Neural cell (in vitro differentiated cells): ENCODE measurements around the gene RABGAP1L. TPM values are rescaled to one million over a fixed set of nuclear protein-coding genes. Genes with fewer than 3 reads are reported as not detected.

Experiments
- H2AFZ ChIP-seq: fragments of 200-600, 300-800 bp; sonication (generic), shearing (Covaris generic); 2 replicates; pipeline ENCODE4 v1.6.0; 2014; ENCODE audit warnings: low read depth, mild to moderate bottlenecking, antibody characterized with exemption, low read length, moderate library complexity
- H3F3A ChIP-seq: fragments of 200-600 bp; shearing (Covaris generic); 2 replicates; pipeline ENCODE4 v1.6.1; 2016; ENCODE audit warnings: mild to moderate bottlenecking, moderate library complexity, mixed read lengths, antibody characterized with exemption, low read length; ENCODE audit not compliant: insufficient read depth, poor library complexity, severe bottlenecking
- H3K27ac ChIP-seq: fragments of 200-600, 300-800 bp; sonication (generic), shearing (Covaris generic); 2 replicates; pipeline ENCODE4 v1.5.1; 2014; ENCODE audit warnings: mild to moderate bottlenecking, low read length, moderate library complexity
- H3K27me3 ChIP-seq: fragments of 300-800, 200-600 bp; sonication (generic), shearing (Covaris generic); 2 replicates; pipeline ENCODE4 v1.6.0; 2014; ENCODE audit warnings: mild to moderate bottlenecking, low read depth, low read length, moderate library complexity; ENCODE audit not compliant: insufficient read depth
- H3K36me3 ChIP-seq: fragments of 300-800, 200-600 bp; sonication (generic), shearing (Covaris generic); 2 replicates; pipeline ENCODE4 v1.5.1; 2014; ENCODE audit warnings: mild to moderate bottlenecking, antibody characterized with exemption, low read length, moderate library complexity; ENCODE audit not compliant: insufficient read depth
- H3K4me2 ChIP-seq: fragments of 300-800, 200-600 bp; sonication (generic), shearing (Covaris generic); 2 replicates; pipeline ENCODE4 v1.6.0; 2014; ENCODE audit warnings: mild to moderate bottlenecking, low read length
- H3K4me3 ChIP-seq: fragments of 300-800, 200-600 bp; sonication (generic), shearing (Covaris generic); 2 replicates; pipeline ENCODE4 v1.5.1; 2014; ENCODE audit warnings: mild to moderate bottlenecking, low read length, moderate library complexity
- H3K79me2 ChIP-seq: fragments of 200-600 bp; shearing (Covaris generic); replicated peaks from 2 replicates; pipeline ENCODE4 v1.6.0; 2014; ENCODE audit warnings: mild to moderate bottlenecking, low read length, moderate library complexity; ENCODE audit not compliant: insufficient read depth
- H3K9ac ChIP-seq: fragments of 300-800, 200-600 bp; sonication (generic), shearing (Covaris generic); 2 replicates; pipeline ENCODE4 v1.6.1; 2016; ENCODE audit warnings: mild to moderate bottlenecking, low read length, mixed read lengths
- H3K9me2 ChIP-seq: fragments of 200-600 bp; shearing (Covaris generic); 2 replicates; pipeline ENCODE4 v1.6.1; 2016; ENCODE audit warnings: mild to moderate bottlenecking, low read length, mixed read lengths; ENCODE audit not compliant: insufficient read depth
- H3K9me3 ChIP-seq: fragments of 200-600, 300-800 bp; sonication (generic), shearing (Covaris generic); 2 replicates; pipeline ENCODE4 v1.6.1; 2016; ENCODE audit warnings: mild to moderate bottlenecking, mixed run types, low read length, moderate library complexity, mixed read lengths
- H4K20me1 ChIP-seq: fragments of 200-600 bp; shearing (Covaris generic); 2 replicates; pipeline ENCODE4 v1.6.1; 2016; ENCODE audit warnings: mild to moderate bottlenecking, mixed run types; ENCODE audit not compliant: insufficient read depth
- CTCF ChIP-seq: fragments of 450-650 bp; IDR thresholded peaks from 2 replicates; pipeline ENCODE4 v1.5.1; 2014; ENCODE audit warnings: antibody characterized with exemption, mild to moderate bottlenecking, moderate library complexity; ENCODE audit not compliant: poor library complexity, severe bottlenecking
- EP300 ChIP-seq: fragments of 450-650 bp; conservative IDR thresholded peaks from 2 replicates; pipeline ENCODE4 v1.6.1; 2014; ENCODE audit warnings: antibody characterized with exemption, mild to moderate bottlenecking, moderate library complexity; ENCODE audit not compliant: poor library complexity, severe bottlenecking
- EZH2 ChIP-seq: fragments of 200-600, 300-800 bp; shearing (Covaris generic), sonication (generic); IDR thresholded peaks from 2 replicates; pipeline ENCODE4 v1.6.1; 2014; ENCODE audit warnings: antibody characterized with exemption, low read length, borderline replicate concordance, mild to moderate bottlenecking; ENCODE audit not compliant: insufficient read depth, poor library complexity, severe bottlenecking
- MXI1 ChIP-seq: fragments of 450-650 bp; conservative IDR thresholded peaks from 2 replicates; pipeline ENCODE4 v1.6.1; 2014; ENCODE audit warnings: antibody characterized with exemption, mild to moderate bottlenecking; ENCODE audit not compliant: poor library complexity, severe bottlenecking
- POLR2AphosphoS5 ChIP-seq: IDR thresholded peaks from 2 replicates; pipeline ENCODE4 v1.6.1; 2012
- RAD21 ChIP-seq: fragments of 450-650 bp; conservative IDR thresholded peaks from 2 replicates; pipeline ENCODE4 v1.6.1; 2014; ENCODE audit warnings: antibody characterized with exemption, mild to moderate bottlenecking, moderate library complexity
- REST ChIP-seq: IDR thresholded peaks from 2 replicates; pipeline ENCODE4 v1.6.1; 2012; ENCODE audit warnings: borderline replicate concordance
- SMC3 ChIP-seq: fragments of 450-650 bp; conservative IDR thresholded peaks from 2 replicates; pipeline ENCODE4 v1.6.1; 2014; ENCODE audit warnings: antibody characterized with exemption, mild to moderate bottlenecking, moderate library complexity; ENCODE audit not compliant: poor library complexity
- TAF1 ChIP-seq: IDR thresholded peaks from 2 replicates; pipeline ENCODE4 v1.6.1; 2012; ENCODE audit warnings: low read depth
- polyA plus RNA-seq: library from polyadenylated mRNA; depleted of rRNA; stranded (reverse); fragments of >200 nt; gene quantifications from 2 replicates; pipeline ENCODE4 v1.2.3, GENCODE V29; 2014

Gene RABGAP1L
- polyA plus RNA-seq, 1 donor from 2014 or later, result 32.2 TPM

- H3K27ac ChIP-seq, result no peak overlapping the region
- H3K79me2 ChIP-seq, result peaks cover 11% of the 10 kb centered on the region
- TF ChIP-seq SMC3, result no peak
- TF ChIP-seq EZH2, result no peak
- H3K9ac ChIP-seq, result no peak overlapping the region
- no peaks in the 10 kb centered on the region for H3K9me2 ChIP-seq
- H2AFZ ChIP-seq, result no peak overlapping the region
- peaks cover 2% of the 10 kb centered on the region for H4K20me1 ChIP-seq
- peaks cover 6% of the 10 kb centered on the region for H3F3A ChIP-seq
- H3K9me3 ChIP-seq, result no peaks in the 10 kb centered on the region
- no peaks in the 10 kb centered on the region for H3K27me3 ChIP-seq
- no peak overlapping the region for H3K4me2 ChIP-seq
- H3K36me3 ChIP-seq, result no peaks in the 10 kb centered on the region
- no peak overlapping the region for H3K4me3 ChIP-seq
These were observed 837.2 kb downstream of the RABGAP1L start for GRCh38 chr1:174996476-174996875.

- Histone ChIP-seq H4K20me1 (peaks cover 3% of the 10 kb centered on the region), H2AFZ (no peak overlapping the region), H3K27me3 (no peaks in the 10 kb centered on the region), H3K9me2 (no peaks in the 10 kb centered on the region), H3K4me3 (no peak overlapping the region), H3K4me2 (no peak overlapping the region), H3K79me2 (peaks cover 17% of the 10 kb centered on the region), H3K9me3 (no peaks in the 10 kb centered on the region), H3K36me3 (no peaks in the 10 kb centered on the region), H3K27ac (no peak overlapping the region), H3F3A (peaks cover 6% of the 10 kb centered on the region), H3K9ac (no peak overlapping the region)
- TF ChIP-seq EZH2 (no peak), MXI1 (no peak), POLR2AphosphoS5 (no peak), TAF1 (no peak), RAD21 (no peak), EP300 (no peak)
These were observed 837.7 kb downstream of the RABGAP1L start for GRCh38 chr1:174997041-174997440.

GRCh38 chr1:174998569-174999215 lies 839.4 kb downstream of the RABGAP1L start:
- Histone ChIP-seq H3F3A (peaks cover 6% of the 10 kb centered on the region), H3K4me2 (peak overlapping the region; percentile 98), H3K79me2 (peaks cover 32% of the 10 kb centered on the region), H3K36me3 (no peaks in the 10 kb centered on the region), H2AFZ (peak overlapping the region; percentile 100), H3K9me3 (no peaks in the 10 kb centered on the region), H3K4me3 (peak overlapping the region; percentile 94), H3K27ac (peak overlapping the region; percentile 99), H3K9me2 (no peaks in the 10 kb centered on the region), H4K20me1 (peaks cover 3% of the 10 kb centered on the region), H3K27me3 (no peaks in the 10 kb centered on the region), H3K9ac (peak overlapping the region; percentile 93)
- peak; percentile 86 for TF ChIP-seq CTCF
- peak; percentile 89 for TF ChIP-seq SMC3
- peak; percentile 75 for TF ChIP-seq RAD21
- no peak for TF ChIP-seq MXI1
- no peak for TF ChIP-seq REST
- no peak for TF ChIP-seq TAF1
